H4 (cell line): ENCODE measurements around the gene TSPOAP1. TPM values are rescaled to one million over a fixed set of nuclear protein-coding genes. Genes with fewer than 3 reads are reported as not detected.

ENCODE experiments used
- DNase-seq: peaks from one replicate; pipeline ENCODE4 v3.0.0-alpha.2; 2015; ENCODE audit warnings: low spot score
- total RNA-seq: library from RNA; depleted of rRNA; stranded (reverse); fragments of >200 nt; shearing (Covaris generic); gene quantifications from 2 replicates; pipeline ENCODE4 v1.2.3, GENCODE V29; 2014

The TSPOAP1 gene
- total RNA-seq, 1 experiment from 2014 or later: not detected

GRCh38 chr17:58318065-58318481 lies 10.5 kb downstream of the TSPOAP1 start:
- DNase-seq: no peak

DNA sequence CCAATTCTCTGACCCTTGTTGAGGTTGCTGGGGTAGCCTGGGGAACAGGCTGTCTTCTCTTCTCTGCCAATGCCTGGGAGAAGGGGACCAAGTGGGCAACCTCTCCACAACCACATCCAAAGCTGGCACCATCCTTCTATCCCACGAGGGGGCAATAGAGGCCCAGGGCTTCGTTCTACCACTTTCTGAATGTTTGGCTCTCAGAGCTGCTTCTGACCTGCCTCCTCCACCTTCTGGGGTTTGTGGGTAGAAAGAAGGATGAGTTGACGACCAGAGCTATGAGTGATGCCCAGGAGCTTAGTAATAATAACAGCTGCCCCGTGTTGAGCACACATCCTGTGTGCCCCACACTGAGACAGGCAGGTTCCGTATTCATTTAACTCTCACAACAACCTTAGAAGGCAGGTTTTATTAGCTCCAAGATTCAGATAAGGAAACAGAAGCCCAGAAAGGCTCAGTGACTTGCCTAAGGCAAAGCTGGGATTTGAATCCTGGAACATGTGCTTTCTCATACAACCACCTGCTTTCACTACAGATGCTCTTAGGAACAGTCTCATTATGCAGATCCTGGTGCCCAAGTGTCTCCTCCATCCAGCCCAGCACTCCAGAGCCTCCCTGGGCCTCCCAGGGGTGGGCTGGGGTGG lies 11.1 kb downstream of the TSPOAP1 start:
- DNase-seq: peak; percentile 84

GRCh38 chr17:58316260-58316960 lies 12.2 kb downstream of the TSPOAP1 start:
- no peak for DNase-seq

GRCh38 chr17:58315750-58316149 lies 12.8 kb downstream of the TSPOAP1 start:
- DNase-seq: no peak

DNA sequence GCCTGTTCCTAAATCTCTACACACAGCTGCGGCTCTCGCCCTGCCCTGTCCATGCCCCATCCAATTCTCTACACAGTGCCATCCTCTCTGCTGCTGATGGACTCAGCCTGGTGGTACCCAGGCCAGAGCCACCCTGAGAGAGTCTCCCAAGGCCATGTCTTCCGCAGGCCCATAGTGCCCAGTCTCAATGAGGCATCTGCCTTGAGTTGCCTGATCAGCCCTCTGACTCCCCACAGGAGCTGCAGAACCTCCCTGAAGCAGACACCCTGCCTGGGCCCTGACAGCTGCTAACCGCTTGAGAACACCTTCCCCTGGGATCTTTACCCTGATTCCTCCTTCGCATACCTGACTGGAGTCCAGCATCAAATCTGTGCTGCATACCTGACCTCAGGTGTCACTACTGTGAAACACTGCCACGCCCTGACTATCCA lies 13.3 kb downstream of the TSPOAP1 start:
- no peak for DNase-seq

DNA sequence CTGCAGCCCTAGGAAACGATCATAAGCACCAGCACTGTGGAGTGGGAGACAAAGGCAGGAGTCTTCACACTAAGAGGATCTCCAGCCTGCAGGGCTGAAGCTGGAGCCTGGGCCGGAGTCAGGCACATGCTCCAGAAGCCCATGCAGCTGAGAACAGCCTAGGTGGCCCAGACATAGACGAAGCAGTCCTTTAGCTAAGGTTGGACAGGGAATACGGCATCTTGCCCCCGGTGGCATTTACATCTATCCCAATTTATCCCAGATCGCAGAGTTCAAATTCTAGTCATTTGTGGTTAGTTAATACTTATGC lies 13.9 kb downstream of the TSPOAP1 start:
- DNase-seq: no peak

- no peak for DNase-seq
Observed at GRCh38 chr17:58313815-58314705, 14.5 kb downstream of the TSPOAP1 start.

- DNase-seq: no peak
Observed at GRCh38 chr17:58312829-58313228, 15.8 kb downstream of the TSPOAP1 start.

- DNase-seq: no peak
Observed at GRCh38 chr17:58312021-58312630, 16.5 kb downstream of the TSPOAP1 start.

DNA sequence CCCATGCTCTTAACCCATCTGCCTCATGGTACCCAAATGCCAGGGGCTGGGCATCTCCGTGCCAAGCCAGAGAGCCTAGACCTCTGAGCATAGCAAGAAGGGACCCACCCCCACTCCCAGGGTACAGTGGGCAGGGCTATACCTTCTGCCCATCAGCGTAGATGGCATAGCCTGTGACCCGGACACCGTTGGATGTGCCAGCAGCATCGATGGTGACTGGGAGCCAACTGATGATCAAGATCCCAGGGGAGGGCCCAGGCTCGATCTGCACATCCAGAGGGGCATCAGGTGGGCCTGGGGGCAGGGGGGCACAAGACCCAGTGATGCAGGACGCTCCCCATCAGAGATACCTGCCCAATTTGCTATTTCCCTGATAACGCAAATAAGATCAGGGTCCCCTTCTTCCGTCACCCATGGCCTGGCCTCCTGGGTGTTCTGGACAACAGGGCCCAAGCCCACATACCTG lies 17.1 kb downstream of the TSPOAP1 start:
- no peak for DNase-seq

GRCh38 chr17:58310511-58311428 lies 17.8 kb downstream of the TSPOAP1 start:
- no peak for DNase-seq

- DNase-seq: no peak
Observed at GRCh38 chr17:58309918-58310259, 18.7 kb downstream of the TSPOAP1 start.

GRCh38 chr17:58308985-58309917 lies 19.3 kb downstream of the TSPOAP1 start:
- DNase-seq: no peak

GRCh38 chr17:58308173-58308984 lies 20.2 kb downstream of the TSPOAP1 start:
- DNase-seq: no peak

DNA sequence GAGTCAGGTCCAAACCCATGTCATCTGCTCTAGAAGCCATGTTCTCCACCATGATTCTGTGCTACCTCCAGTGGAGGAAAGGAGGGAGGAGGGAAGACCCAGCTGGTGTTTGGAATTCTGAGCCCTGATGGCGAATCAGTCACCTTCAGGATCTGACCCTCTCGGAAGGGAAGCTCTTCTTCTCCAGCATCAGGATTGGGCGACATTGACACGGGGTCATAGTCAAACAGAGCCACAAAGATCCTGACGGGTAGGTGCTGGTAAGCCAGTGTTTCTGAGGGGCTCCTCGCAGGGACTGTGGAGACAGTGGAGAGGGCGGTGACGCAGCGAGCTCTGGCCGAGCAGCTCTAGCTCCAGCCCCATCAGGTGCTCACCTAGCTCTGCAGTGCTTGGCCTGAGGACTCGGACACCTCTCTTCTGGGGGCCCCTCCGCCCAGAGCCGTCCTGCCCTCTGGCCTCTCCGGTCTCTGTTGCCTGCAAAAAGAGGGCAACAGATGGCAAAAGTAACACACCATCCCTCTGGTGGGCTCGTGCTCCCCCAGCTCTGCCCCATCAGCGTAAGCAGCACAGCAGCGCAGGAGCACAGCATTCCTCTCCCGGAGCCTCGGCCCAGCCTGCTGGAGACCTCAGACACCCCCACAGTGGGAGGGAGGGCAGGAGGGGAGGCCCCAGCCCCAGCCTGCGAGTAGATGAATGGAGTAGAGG lies 21.0 kb downstream of the TSPOAP1 start:
- no peak for DNase-seq

GRCh38 chr17:58306131-58306951 lies 22.3 kb downstream of the TSPOAP1 start:
- DNase-seq: no peak

- DNase-seq: no peak
Observed at GRCh38 chr17:58305626-58306025, 23.0 kb downstream of the TSPOAP1 start.
